ENCODE measurements around the gene EGFLAM. TPM values are rescaled to one million over a fixed set of nuclear protein-coding genes. Genes with fewer than 3 reads are reported as not detected.

The EGFLAM gene
- total and polyA plus RNA-seq, 2 donors (not counting 3 experiments of a cell fraction or from before 2014, with no cell fraction given) = 1.2 to 2.7 TPM

GRCh38 chr5:38438757-38439156 lies 180.4 kb downstream of the EGFLAM start:
- dilution Hi-C loops (cut with MboI; ENCODE audit: extremely low pct_ligation_motif_present, low sequenced_read_pairs) (loop anchor here (25.0 kb wide), 1 partner anchor 374 kb away; no protein-coding TSS in a partner anchor), intact Hi-C loops (cut with micrococcal nuclease) (no loop called here)
- Histone ChIP-seq H3K36me3 (ENCODE audit: control insufficient read depth in 2 of 2, extremely low read depth in 1 of 2, insufficient read depth in 2 of 2, low read length in 2 of 2) (no peaks in the 10 kb centered on the region), H3K27me3 (ENCODE audit: control insufficient read depth in 2 of 2, insufficient read depth in 2 of 2, low read length in 2 of 2) (no peaks in the 10 kb centered on the region), H4K20me1 (replicated peaks; ENCODE audit: control insufficient read depth, extremely low read depth, insufficient read depth, low read length) (no peaks in the 10 kb centered on the region), H3K9ac (replicated peaks; ENCODE audit: extremely low read depth, insufficient read depth, low read length) (no peak overlapping the region), H3K9me3 (replicated peaks; ENCODE audit: control insufficient read depth, insufficient read depth, low read length) (no peaks in the 10 kb centered on the region), H3K4me1 (ENCODE audit: control insufficient read depth, extremely low read depth, insufficient read depth, low read length) (peaks cover 6% of the 10 kb centered on the region), H3K79me2 (ENCODE audit: control insufficient read depth, insufficient read depth, low read length) (no peaks in the 10 kb centered on the region), H3K9me1 (replicated peaks; ENCODE audit: control insufficient read depth, extremely low read depth, insufficient read depth, low read length) (no peaks in the 10 kb centered on the region), H3K4me2 (ENCODE audit: insufficient read depth, low read length) (no peak overlapping the region), H2AFZ (ENCODE audit: low read depth, low read length) (no peak overlapping the region), H3K4me3 (replicated peaks in 1 of 3; ENCODE audit: insufficient read depth in 1 of 3, low read depth in 1 of 3, low read length in 3 of 3) (no peak overlapping the region), H3K27ac (ENCODE audit: insufficient read depth, low read depth, low read length) (no peak overlapping the region)
- DNase-seq (ENCODE audit: low read depth, low spot score) (no peak), FAIRE-seq (no peak)
- BruUV-seq (replicated peaks) = no TSS peak
- no peak for TF ChIP-seq MYC (IDR thresholded peaks at IDR 0.05; ENCODE audit: low read depth, low read length)
- ChIA-PET POLR2A (no interaction called here), CTCF (interaction anchor here (2.5 kb wide), 1 partner anchor 371 kb away, joined by 10 read pairs; no protein-coding TSS in a partner anchor)

GRCh38 chr5:38441453-38442246 lies 183.3 kb downstream of the EGFLAM start:
- Histone ChIP-seq H3K9me1 (replicated peaks; ENCODE audit: control insufficient read depth, extremely low read depth, insufficient read depth, low read length) (no peaks in the 10 kb centered on the region), H3K79me2 (ENCODE audit: control insufficient read depth, insufficient read depth, low read length) (no peaks in the 10 kb centered on the region), H3K27ac (ENCODE audit: insufficient read depth, low read depth, low read length) (no peak overlapping the region), H4K20me1 (replicated peaks; ENCODE audit: control insufficient read depth, extremely low read depth, insufficient read depth, low read length) (no peaks in the 10 kb centered on the region), H2AFZ (ENCODE audit: low read depth, low read length) (no peak overlapping the region), H3K4me3 (replicated peaks in 1 of 3; ENCODE audit: insufficient read depth in 1 of 3, low read depth in 1 of 3, low read length in 3 of 3) (no peak overlapping the region), H3K4me2 (ENCODE audit: insufficient read depth, low read length) (no peak overlapping the region), H3K9me3 (replicated peaks; ENCODE audit: control insufficient read depth, insufficient read depth, low read length) (no peaks in the 10 kb centered on the region), H3K9ac (replicated peaks; ENCODE audit: extremely low read depth, insufficient read depth, low read length) (no peak overlapping the region), H3K4me1 (ENCODE audit: control insufficient read depth, extremely low read depth, insufficient read depth, low read length) (no peaks in the 10 kb centered on the region), H3K36me3 (ENCODE audit: control insufficient read depth in 2 of 2, extremely low read depth in 1 of 2, insufficient read depth in 2 of 2, low read length in 2 of 2) (no peaks in the 10 kb centered on the region), H3K27me3 (ENCODE audit: control insufficient read depth in 2 of 2, insufficient read depth in 2 of 2, low read length in 2 of 2) (no peaks in the 10 kb centered on the region)
- dilution Hi-C loops (cut with MboI; ENCODE audit: extremely low pct_ligation_motif_present, low sequenced_read_pairs) = loop anchor here (25.0 kb wide), 1 partner anchor 371 kb away; no protein-coding TSS in a partner anchor
- intact Hi-C loops (cut with micrococcal nuclease) = loop anchor here (1.0 to 2.0 kb wide), 7 partner anchors 21 to 481 kb away; no protein-coding TSS in a partner anchor
- POLR2A ChIA-PET = interaction anchor here (1.0 to 1.3 kb wide), 3 partner anchors 23 to 210 kb away, joined by 3 to 5 read pairs (median 3); no protein-coding TSS in a partner anchor
- BruUV-seq (replicated peaks) = no TSS peak
- TF ChIP-seq POLR2AphosphoS5 (IDR thresholded peaks at IDR 0.05; ENCODE audit: insufficient read depth, low read depth, low read length) (no peak), EZH2 (IDR thresholded peaks at IDR 0.05; ENCODE audit: borderline replicate concordance, low read depth, low read length, severe bottlenecking) (no peak), GATA2 (IDR thresholded peaks at IDR 0.05; ENCODE audit: insufficient read depth, insufficient read length, low read depth, low read length) (peak; percentile 14)
- TF ChIP-seq, protein P1, sequence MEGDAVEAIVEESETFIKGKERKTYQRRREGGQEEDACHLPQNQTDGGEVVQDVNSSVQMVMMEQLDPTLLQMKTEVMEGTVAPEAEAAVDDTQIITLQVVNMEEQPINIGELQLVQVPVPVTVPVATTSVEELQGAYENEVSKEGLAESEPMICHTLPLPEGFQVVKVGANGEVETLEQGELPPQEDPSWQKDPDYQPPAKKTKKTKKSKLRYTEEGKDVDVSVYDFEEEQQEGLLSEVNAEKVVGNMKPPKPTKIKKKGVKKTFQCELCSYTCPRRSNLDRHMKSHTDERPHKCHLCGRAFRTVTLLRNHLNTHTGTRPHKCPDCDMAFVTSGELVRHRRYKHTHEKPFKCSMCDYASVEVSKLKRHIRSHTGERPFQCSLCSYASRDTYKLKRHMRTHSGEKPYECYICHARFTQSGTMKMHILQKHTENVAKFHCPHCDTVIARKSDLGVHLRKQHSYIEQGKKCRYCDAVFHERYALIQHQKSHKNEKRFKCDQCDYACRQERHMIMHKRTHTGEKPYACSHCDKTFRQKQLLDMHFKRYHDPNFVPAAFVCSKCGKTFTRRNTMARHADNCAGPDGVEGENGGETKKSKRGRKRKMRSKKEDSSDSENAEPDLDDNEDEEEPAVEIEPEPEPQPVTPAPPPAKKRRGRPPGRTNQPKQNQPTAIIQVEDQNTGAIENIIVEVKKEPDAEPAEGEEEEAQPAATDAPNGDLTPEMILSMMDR (IDR thresholded peaks at IDR 0.05; ENCODE audit: extremely low read depth in 1 of 2, insufficient read depth in 1 of 2, low read depth in 1 of 2, low read length in 2 of 2) = peak; percentile 89 to 96
- CTCF ChIA-PET = interaction anchor here (0.5 to 7.4 kb wide), 104 partner anchors 8 to 639 kb away, joined by 3 to 501 read pairs (median 7); partner anchors contain the start of gene LIFR
- DNase-seq (ENCODE audit: low read depth, low spot score) = peak; percentile 89
- FAIRE-seq = peak; percentile 94
